Measurements from ENCODE around the gene SPRED1. TPM values are rescaled to one million over a fixed set of nuclear protein-coding genes. Genes with fewer than 3 reads are reported as not detected.

Gene SPRED1
- total RNA-seq, 1 donor from 2014 or later = 25.6 TPM

DNA sequence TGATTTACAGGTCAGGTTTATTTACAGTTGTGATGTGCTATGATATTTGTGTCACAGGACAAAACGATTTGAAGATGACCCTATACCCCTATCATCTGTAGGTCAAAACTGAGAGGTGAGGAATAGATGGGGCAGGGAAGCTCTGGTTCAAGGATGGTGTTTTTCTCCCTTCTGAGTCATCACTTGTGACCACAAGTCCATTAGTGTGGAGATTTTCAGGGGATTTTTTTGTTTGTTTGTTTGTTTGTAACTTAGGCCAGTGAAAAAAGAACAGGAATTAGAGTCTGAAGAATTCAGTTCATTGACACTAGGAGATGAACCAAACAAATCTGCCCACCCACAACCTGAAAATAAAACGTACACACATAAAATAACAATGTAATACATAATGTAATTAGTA lies 138.6 kb downstream of the SPRED1 start:
- Mint-ChIP-seq H3K9me3 (no peaks in the 10 kb centered on the region), H3K27me3 (no peaks in the 10 kb centered on the region), H3K4me3 (no peak overlapping the region), H3K4me1 (ENCODE audit: unreplicated experiment) (no peaks in the 10 kb centered on the region), H3K27ac (no peak overlapping the region), H3K36me3 (no peaks in the 10 kb centered on the region)
- DNase-seq (ENCODE audit: extremely low spot score, unreplicated experiment) = no peak
- TF ChIP-seq CTCF (conservative IDR thresholded peaks at IDR 0.05) = no peak

DNA sequence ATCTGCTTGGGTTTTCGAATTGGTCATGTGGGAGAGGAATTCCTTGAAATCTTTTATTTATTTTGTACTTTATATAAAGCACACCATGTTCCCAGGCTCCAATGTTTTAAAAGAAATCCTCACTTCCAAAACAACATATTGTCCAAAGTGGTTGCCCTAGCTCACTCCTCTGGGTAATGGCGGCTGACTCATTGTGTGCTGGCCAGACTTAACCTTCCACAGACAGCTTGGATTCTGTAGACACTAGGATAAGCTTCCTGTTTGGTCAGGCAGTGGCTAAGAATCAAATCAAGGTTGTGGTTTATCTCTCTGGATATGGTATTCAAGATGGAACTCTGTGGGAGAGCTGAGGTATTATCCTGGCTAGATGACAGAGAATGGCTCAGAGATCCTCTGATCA lies 145.5 kb downstream of the SPRED1 start:
- TF ChIP-seq CTCF (conservative IDR thresholded peaks at IDR 0.05) = no peak
- Mint-ChIP-seq H3K4me3 (no peak overlapping the region), H3K27me3 (peaks cover 5% of the 10 kb centered on the region), H3K4me1 (ENCODE audit: unreplicated experiment) (no peaks in the 10 kb centered on the region), H3K27ac (no peak overlapping the region), H3K9me3 (no peaks in the 10 kb centered on the region), H3K36me3 (no peaks in the 10 kb centered on the region)
- DNase-seq (ENCODE audit: extremely low spot score, unreplicated experiment) = no peak

DNA sequence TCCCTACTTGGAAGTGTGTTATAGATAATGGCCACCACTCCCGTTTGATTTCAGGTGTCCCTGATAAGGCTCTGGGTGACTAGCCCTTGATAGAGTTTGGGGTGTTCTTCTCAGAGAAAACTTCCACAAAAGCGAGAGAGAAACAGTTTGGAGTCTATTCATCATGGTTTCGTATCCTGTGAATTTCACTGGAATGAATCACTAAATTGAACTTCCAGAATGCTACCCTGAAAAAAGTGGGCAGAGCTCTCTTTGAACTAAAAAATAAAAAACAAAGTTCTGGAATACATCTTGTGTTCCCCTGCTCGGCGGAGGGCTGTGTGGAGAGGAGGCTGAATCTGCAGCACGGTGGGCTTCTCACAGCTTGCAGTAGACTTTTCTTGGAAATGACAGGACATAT lies 148.5 kb downstream of the SPRED1 start:
- no peak for TF ChIP-seq CTCF (conservative IDR thresholded peaks at IDR 0.05)
- no peaks in the 10 kb centered on the region for H3K4me1 Mint-ChIP-seq (ENCODE audit: unreplicated experiment)
- H3K36me3 Mint-ChIP-seq = no peaks in the 10 kb centered on the region
- no peak for DNase-seq (ENCODE audit: extremely low spot score, unreplicated experiment)
- peaks cover 5% of the 10 kb centered on the region for H3K27me3 Mint-ChIP-seq
- H3K27ac Mint-ChIP-seq = no peak overlapping the region
- H3K4me3 Mint-ChIP-seq = no peak overlapping the region
- no peaks in the 10 kb centered on the region for H3K9me3 Mint-ChIP-seq

DNA sequence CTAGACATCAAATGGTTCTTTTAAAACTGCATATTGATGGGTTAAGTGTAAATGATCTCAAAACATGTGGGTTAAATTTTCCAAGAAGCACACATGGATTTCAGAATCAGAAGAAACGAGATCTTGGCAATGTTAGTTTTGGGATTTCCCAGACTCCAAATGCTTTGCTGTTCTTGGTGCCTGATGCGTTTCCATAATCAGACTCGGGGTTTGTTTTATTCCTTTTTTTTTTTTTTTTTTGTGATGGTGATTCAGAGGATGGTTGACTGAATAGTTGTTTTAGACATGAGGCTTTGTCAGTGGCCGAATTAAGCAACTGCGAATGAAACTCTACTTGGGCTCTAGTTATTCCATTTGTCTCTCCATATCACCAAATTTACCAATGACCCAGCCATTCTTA lies 149.1 kb downstream of the SPRED1 start:
- H3K4me3 Mint-ChIP-seq = no peak overlapping the region

GRCh38 chr15:38406436-38406835 lies 153.8 kb downstream of the SPRED1 start:
- Mint-ChIP-seq H3K36me3 (no peaks in the 10 kb centered on the region), H3K27ac (no peak overlapping the region), H3K27me3 (no peaks in the 10 kb centered on the region), H3K4me3 (no peak overlapping the region), H3K9me3 (no peaks in the 10 kb centered on the region), H3K4me1 (ENCODE audit: unreplicated experiment) (no peaks in the 10 kb centered on the region)
- DNase-seq (ENCODE audit: extremely low spot score, unreplicated experiment) = no peak
- TF ChIP-seq CTCF (conservative IDR thresholded peaks at IDR 0.05) = no peak

More for the DNA sequence above, 149.1 kb downstream of the SPRED1 start:
- no peak overlapping the region for H3K27ac Mint-ChIP-seq
- no peak for DNase-seq (ENCODE audit: extremely low spot score, unreplicated experiment)
- H3K36me3 Mint-ChIP-seq = no peaks in the 10 kb centered on the region
- peaks cover 5% of the 10 kb centered on the region for H3K27me3 Mint-ChIP-seq
- H3K9me3 Mint-ChIP-seq = no peaks in the 10 kb centered on the region
- no peak for TF ChIP-seq CTCF (conservative IDR thresholded peaks at IDR 0.05)
- H3K4me1 Mint-ChIP-seq (ENCODE audit: unreplicated experiment) = no peaks in the 10 kb centered on the region

Other genes with a start within 250 kb of the SPRED1 start
- gene FAM98B, start 201.3 kb downstream of the SPRED1 start, total RNA-seq (ENCODE audit: low replicate concordance) = 19.2 and 30.5 TPM in 2 replicates

All from type B pancreatic cell (in vitro differentiated cells).